ENCODE results near the gene MKNK1. TPM values are rescaled to one million over a fixed set of nuclear protein-coding genes. Genes with fewer than 3 reads are reported as not detected.

The MKNK1 gene
- total RNA-seq, 4 donors from 2014 or later, result 23.0 to 42.1 (median 34.5) TPM

DNA sequence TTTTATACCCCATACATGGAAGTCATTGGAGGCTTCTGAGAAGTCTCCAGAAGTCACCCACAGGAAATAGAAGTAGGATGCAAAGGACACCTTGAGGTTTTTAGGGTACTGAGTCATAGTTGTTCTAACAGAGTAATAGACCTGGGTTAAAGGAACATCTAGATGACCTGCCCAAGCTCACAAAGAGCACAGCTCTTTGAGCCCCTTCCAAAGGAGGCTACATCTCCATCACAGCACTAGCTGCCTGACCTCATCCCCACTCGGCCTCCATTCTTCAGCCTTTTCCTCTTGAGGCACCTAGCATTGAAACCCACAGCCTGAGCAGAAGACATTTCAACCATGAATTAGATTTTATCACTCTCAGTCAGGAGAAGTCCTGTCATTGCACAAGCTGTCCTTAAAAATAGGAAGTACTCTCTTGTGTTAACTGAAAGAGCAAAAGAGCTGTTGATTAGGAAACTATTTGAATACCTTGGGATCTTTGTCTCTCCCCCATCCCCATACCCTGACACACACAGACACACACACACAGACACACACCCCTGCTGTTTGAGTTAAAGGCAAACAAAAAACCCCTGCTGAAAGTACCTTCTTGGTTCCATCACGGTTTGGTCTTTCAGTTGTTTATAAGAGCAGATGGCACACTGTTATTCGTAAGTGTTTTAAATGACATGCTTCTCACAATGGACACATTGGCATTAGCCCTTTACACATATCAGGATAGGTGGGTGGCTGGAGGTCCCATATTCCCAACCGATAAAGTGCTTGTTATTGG is 22.2 kb downstream of the MKNK1 start:
- peaks cover 0 to 98% of the 10 kb centered on the region in 2 donors for H3K36me3 ChIP-seq
- ATAC-seq, result no peak
- H3K4me1 ChIP-seq, result no peaks in the 10 kb centered on the region
- H3K27me3 ChIP-seq, result no peaks in the 10 kb centered on the region
- no peaks in the 10 kb centered on the region for H3K9me3 ChIP-seq
- 65 to 87% methylated on average over 3 to 4 of the region's 4 CpGs for WGBS, 2 donors (ENCODE audit: low coverage in 1 of 2)
- no peak overlapping the region for H3K4me3 ChIP-seq
- no peak overlapping the region for H3K27ac ChIP-seq
- no peak for TF ChIP-seq POLR2A (IDR thresholded peaks at IDR 0.05)
- no peak for TF ChIP-seq POLR2AphosphoS5 (IDR thresholded peaks at IDR 0.05)
- TF ChIP-seq, protein P1, sequence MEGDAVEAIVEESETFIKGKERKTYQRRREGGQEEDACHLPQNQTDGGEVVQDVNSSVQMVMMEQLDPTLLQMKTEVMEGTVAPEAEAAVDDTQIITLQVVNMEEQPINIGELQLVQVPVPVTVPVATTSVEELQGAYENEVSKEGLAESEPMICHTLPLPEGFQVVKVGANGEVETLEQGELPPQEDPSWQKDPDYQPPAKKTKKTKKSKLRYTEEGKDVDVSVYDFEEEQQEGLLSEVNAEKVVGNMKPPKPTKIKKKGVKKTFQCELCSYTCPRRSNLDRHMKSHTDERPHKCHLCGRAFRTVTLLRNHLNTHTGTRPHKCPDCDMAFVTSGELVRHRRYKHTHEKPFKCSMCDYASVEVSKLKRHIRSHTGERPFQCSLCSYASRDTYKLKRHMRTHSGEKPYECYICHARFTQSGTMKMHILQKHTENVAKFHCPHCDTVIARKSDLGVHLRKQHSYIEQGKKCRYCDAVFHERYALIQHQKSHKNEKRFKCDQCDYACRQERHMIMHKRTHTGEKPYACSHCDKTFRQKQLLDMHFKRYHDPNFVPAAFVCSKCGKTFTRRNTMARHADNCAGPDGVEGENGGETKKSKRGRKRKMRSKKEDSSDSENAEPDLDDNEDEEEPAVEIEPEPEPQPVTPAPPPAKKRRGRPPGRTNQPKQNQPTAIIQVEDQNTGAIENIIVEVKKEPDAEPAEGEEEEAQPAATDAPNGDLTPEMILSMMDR (IDR thresholded peaks at IDR 0.05), result no peak
- TF ChIP-seq EP300 (IDR thresholded peaks at IDR 0.05), result no peak

DNA sequence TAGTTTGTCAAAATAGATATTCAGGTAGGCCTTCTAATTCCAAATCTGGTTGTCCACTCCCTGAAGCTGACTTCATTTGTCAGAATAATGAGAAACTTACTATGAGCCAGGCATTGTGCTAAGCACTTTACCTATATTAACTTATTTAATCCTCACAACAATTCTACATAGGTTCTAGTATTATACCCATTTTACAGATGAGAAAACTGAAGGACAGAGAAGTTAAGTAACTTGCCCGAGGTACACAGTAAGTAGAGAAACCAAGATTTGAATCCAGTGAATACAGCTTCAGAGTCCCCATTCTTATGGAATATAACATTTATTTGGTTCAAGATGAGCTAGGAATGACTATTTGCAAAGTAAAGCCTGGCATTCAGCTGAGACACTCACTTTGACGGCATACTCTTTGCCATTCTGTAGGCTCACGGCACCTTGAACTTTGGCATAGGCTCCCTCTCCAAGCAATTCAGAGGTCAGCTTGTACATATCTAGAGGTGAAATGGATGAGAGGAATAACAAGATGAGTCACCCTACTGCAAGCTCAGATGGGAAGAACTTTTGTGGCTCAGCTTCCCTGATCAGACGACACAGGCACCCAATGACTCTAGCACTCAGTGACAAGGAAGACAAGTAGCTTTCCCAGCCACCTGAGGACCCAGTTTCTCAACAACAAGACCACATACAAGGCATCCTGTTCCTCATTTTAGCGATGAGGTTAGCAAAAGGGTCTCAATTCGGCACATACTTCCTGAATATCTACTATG is 23.7 kb downstream of the MKNK1 start:
- no peak for ATAC-seq
- Histone ChIP-seq H3K4me3 (no peak overlapping the region), H3K27ac (no peak overlapping the region), H3K4me1 (peaks cover 0 to 6% (median 0%) of the 10 kb centered on the region in 3 donors), H3K36me3 (peaks cover 0 to 98% of the 10 kb centered on the region in 2 donors), H3K27me3 (no peaks in the 10 kb centered on the region), H3K9me3 (no peaks in the 10 kb centered on the region)
- TF ChIP-seq, protein P1 (IDR thresholded peaks at IDR 0.05), result no peak
- no peak for TF ChIP-seq EP300 (IDR thresholded peaks at IDR 0.05)
- TF ChIP-seq POLR2AphosphoS5 (IDR thresholded peaks at IDR 0.05), result no peak
- TF ChIP-seq POLR2A (IDR thresholded peaks at IDR 0.05), result no peak
- WGBS, 2 donors (ENCODE audit: low coverage in 1 of 2), result 91 to 94% methylated on average over 3 to 6 of the region's 6 CpGs

DNA sequence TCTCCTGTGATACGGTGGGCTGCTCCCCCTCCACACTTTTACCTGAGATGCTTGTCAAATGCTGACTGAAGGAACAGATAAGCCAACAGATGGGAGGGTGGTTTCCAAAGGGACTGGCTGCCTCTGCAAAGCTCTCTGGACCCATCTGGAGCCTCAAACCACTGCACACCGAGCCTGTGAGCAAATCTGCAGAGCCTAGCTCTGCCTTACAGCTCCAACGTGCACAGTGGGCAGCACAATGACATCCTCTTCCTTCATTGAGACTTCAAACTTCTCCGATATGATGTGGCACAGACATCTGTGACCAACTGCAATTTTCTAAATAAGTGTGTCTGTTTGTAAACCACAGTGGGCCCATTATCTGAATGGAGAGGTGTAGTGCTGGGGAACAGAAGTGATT is 26.4 kb downstream of the MKNK1 start:
- no peak for ATAC-seq
- Histone ChIP-seq H3K27ac (no peak overlapping the region), H3K36me3 (peaks cover 0 to 96% of the 10 kb centered on the region in 2 donors), H3K4me3 (no peak overlapping the region), H3K27me3 (no peaks in the 10 kb centered on the region), H3K4me1 (peaks cover 0 to 23% (median 0%) of the 10 kb centered on the region in 3 donors), H3K9me3 (no peaks in the 10 kb centered on the region)
- TF ChIP-seq POLR2AphosphoS5 (IDR thresholded peaks at IDR 0.05) (no peak), POLR2A (IDR thresholded peaks at IDR 0.05) (no peak), EP300 (IDR thresholded peaks at IDR 0.05) (no peak)
- TF ChIP-seq, protein P1 (IDR thresholded peaks at IDR 0.05), result no peak
- 78 to 82% methylated on average over 3 of the region's 4 CpGs for WGBS, 2 donors (ENCODE audit: low coverage in 1 of 2)

DNA sequence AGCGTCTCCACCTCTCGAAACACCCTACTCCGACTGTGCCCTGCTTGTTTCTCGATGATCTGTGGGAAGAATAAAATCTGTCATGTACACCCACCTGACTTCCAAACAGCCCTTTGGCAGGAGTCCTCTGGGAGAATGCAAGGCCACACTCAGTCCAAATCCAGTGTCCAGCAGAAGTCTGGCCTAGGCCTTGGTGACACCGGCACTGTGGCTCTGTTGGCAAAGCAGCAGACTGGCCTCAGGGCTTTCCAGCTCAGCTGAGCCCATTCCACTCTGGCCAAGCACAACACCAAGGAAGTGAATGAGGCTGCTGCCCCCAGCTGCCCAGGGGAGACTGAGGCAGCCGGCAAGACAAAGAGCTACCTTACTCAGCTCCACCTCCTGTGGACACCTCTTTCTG is 27.5 kb downstream of the MKNK1 start:
- TF ChIP-seq EP300 (IDR thresholded peaks at IDR 0.05) (no peak), POLR2A (IDR thresholded peaks at IDR 0.05) (no peak), POLR2AphosphoS5 (IDR thresholded peaks at IDR 0.05) (no peak)
- TF ChIP-seq, protein P1 (IDR thresholded peaks at IDR 0.05), result no peak
- Histone ChIP-seq H3K27me3 (no peaks in the 10 kb centered on the region), H3K4me3 (no peak overlapping the region), H3K4me1 (peaks cover 0 to 31% (median 0%) of the 10 kb centered on the region in 3 donors), H3K36me3 (peaks cover 0 to 90% of the 10 kb centered on the region in 2 donors), H3K9me3 (no peaks in the 10 kb centered on the region), H3K27ac (no peak overlapping the region)
- ATAC-seq, result no peak
- no CpG with 5 or more reads among the region's 6 CpGs for WGBS, 2 donors (ENCODE audit: low coverage in 1 of 2)
